GM12892 (cell line): ENCODE measurements around the gene SLC4A7.

Experiments
- POLR2A ChIP-seq: IDR thresholded peaks from 2 replicates; pipeline ENCODE4 v1.6.1; 2011; ENCODE audit warnings: low read depth, low read length, control low read depth
- POLR2AphosphoS5 ChIP-seq: IDR thresholded peaks from 2 replicates; pipeline ENCODE4 v1.6.1; 2011; ENCODE audit warnings: low read depth, low read length, control low read depth
- TAF1 ChIP-seq: IDR thresholded peaks from 2 replicates; pipeline ENCODE4 v1.6.1; 2011; ENCODE audit warnings: low read depth, mild to moderate bottlenecking, control low read depth, low read length, borderline replicate concordance

DNA sequence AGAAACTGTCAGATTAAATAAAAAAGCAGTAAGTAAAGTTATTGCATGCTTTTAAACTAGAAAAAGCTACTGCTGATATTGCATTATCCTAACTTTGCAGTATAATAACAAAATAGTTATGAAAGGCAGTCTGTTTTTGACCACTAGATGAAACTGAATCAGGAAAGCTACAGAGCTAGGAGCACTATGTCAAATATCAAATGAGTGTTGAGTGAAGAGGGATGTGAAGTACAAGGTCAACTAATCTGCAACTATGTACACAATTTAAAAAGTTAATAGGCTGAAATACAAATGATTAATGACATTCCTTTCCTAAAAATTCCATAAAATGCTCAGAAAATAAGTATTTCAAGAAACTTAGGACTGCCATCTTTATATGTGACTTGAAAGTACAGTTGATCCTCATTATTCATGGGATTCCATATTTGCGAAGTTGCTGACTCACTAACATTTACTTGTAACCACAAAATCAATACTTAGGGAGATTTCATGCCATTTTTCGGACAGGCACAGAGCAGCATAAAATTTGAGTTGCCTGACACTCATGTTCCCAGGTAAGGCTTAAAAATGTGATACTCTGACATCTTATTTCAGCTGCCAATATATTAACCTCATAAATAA lies 34.5 kb downstream of the SLC4A7 start:
- TF ChIP-seq POLR2A = no peak
- no peak for TF ChIP-seq TAF1
- no peak for TF ChIP-seq POLR2AphosphoS5
